Measurements from ENCODE around the gene RBL2. TPM values are rescaled to one million over a fixed set of nuclear protein-coding genes. Genes with fewer than 3 reads are reported as not detected.

Gene RBL2
- total and polyA plus RNA-seq, 11 donors = 16.7 to 50.1 (median 36.6) TPM

DNA sequence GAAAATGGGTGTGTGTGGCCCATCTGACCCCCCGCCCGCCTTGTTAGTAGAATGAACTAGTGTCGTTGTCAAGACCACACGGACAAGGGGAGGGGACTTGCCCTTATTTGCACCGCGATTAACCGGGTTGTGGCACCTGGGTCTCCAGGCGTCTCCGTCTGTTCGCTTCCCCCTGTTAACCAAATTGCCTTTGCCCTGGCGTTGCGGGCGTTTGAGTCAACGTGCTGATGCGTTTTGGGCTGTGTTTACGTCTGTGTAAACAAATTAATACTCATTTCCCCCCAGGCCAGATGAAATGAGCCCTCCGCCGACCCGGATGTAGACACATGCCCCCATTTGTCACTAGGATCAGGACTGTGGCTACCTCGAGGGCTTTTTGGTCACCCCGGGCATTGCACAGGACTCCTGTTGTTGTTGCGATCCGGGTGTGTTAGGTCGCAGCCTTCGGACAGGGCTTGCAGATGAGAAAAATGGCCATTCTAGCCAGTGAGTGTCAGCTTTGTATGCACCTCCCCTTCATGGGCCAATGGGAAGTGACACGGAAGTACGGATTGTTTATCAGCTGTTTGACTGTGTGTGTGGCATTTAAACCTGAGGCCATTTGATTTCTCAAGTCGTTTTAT lies 906 bp downstream of the RBL2 start:
- Histone ChIP-seq H3K36me3 (peaks cover 0 to 11% (median 3%) of the 10 kb centered on the region in 9 donors), H3K4me3 (peak overlapping the region; percentile 76 to 100 (median 94)), H3K27me3 (no peaks in the 10 kb centered on the region), H3K27ac (peak overlapping the region; percentile 84 to 98 (median 95)), H3K9me3 (no peaks in the 10 kb centered on the region), H3K4me1 (peaks cover 0 to 26% (median 14%) of the 10 kb centered on the region in 12 donors)
- TF ChIP-seq POLR2A (IDR thresholded peaks at IDR 0.05) = peak in 1 of 2 donors; percentile 59
- TF ChIP-seq, protein P1, sequence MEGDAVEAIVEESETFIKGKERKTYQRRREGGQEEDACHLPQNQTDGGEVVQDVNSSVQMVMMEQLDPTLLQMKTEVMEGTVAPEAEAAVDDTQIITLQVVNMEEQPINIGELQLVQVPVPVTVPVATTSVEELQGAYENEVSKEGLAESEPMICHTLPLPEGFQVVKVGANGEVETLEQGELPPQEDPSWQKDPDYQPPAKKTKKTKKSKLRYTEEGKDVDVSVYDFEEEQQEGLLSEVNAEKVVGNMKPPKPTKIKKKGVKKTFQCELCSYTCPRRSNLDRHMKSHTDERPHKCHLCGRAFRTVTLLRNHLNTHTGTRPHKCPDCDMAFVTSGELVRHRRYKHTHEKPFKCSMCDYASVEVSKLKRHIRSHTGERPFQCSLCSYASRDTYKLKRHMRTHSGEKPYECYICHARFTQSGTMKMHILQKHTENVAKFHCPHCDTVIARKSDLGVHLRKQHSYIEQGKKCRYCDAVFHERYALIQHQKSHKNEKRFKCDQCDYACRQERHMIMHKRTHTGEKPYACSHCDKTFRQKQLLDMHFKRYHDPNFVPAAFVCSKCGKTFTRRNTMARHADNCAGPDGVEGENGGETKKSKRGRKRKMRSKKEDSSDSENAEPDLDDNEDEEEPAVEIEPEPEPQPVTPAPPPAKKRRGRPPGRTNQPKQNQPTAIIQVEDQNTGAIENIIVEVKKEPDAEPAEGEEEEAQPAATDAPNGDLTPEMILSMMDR (IDR thresholded peaks at IDR 0.05) = no peak
- intact Hi-C loops (cut with DNase I) = loop anchor here (1.0 to 10.0 kb wide), 8 partner anchors 49 to 1490 kb away; partner anchors contain the start of genes AKTIP (in 6 of the 10), FTO (in 1 of the 10) and RPGRIP1L (in 1 of the 10)
- WGBS, 4 donors = 0 to 2% (median 0%) methylated on average over 24 to 28 of the region's 28 CpGs
- ATAC-seq (peak; percentile 91 to 96 (median 92)), DNase-seq (peak; percentile 66 to 78 (median 70))

DNA sequence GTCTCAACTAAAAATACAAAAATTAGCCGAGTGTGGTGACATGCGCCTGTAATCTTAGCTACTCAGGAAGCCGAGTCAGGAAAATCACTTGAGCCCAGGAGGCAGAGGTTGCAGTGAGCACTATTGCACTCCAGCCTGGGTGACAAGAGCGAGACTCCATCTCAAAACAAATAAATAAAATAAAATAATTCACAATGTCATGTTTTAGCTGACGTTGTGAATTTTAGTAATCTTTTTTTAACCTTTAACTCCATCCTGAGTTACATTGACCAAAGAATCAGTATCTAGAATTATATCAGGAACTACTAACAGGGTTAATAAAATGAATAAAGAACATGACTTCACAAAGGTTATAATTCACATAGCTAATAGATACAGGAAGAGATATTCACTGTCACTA lies 5.9 kb downstream of the RBL2 start:
- ATAC-seq (no peak), DNase-seq (no peak)
- Histone ChIP-seq H3K27ac (no peak overlapping the region), H3K36me3 (peaks cover 0 to 59% (median 53%) of the 10 kb centered on the region in 9 donors), H3K9me3 (no peaks in the 10 kb centered on the region), H3K4me1 (peaks cover 0 to 23% (median 13%) of the 10 kb centered on the region in 12 donors), H3K27me3 (no peaks in the 10 kb centered on the region), H3K4me3 (no peak overlapping the region)
- WGBS, 4 donors = 75 to 90% (median 84%) methylated on average over 5 of the region's 5 CpGs
- intact Hi-C loops (cut with DNase I) = no loop called here
- TF ChIP-seq POLR2A (IDR thresholded peaks at IDR 0.05) = no peak
- TF ChIP-seq, protein P1 (IDR thresholded peaks at IDR 0.05) = no peak

DNA sequence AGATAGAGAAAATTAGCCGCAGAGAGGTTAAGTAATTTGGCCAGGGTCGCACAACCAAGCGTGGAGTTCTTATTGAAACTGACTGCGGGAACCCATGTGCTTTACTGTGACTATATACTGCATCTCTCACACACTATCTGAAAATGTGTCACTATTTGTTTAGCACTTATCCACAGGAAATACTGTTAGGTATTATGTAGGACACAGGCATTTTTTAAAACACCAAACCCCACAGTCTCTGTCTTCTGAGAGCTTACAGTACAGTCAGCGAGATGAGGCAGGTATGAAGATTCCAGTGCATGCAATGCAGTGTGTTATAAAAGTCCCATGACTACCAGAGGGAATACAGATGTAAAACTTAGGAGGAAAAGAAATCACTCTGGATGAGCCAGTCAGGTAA lies 11.3 kb downstream of the RBL2 start:
- Histone ChIP-seq H3K4me1 (no peaks in the 10 kb centered on the region), H3K27ac (peak overlapping the region in 1 of 12 donors; percentile 17), H3K9me3 (no peaks in the 10 kb centered on the region), H3K36me3 (peaks cover 0 to 99% (median 92%) of the 10 kb centered on the region in 9 donors), H3K4me3 (no peak overlapping the region), H3K27me3 (no peaks in the 10 kb centered on the region)
- ATAC-seq (no peak), DNase-seq (no peak)
- TF ChIP-seq, protein P1 (IDR thresholded peaks at IDR 0.05) = no peak
- no peak for TF ChIP-seq POLR2A (IDR thresholded peaks at IDR 0.05)
- intact Hi-C loops (cut with DNase I) = no loop called here
- 93 to 98% (median 96%) methylated on average over 5 of the region's 5 CpGs for WGBS, 4 donors

DNA sequence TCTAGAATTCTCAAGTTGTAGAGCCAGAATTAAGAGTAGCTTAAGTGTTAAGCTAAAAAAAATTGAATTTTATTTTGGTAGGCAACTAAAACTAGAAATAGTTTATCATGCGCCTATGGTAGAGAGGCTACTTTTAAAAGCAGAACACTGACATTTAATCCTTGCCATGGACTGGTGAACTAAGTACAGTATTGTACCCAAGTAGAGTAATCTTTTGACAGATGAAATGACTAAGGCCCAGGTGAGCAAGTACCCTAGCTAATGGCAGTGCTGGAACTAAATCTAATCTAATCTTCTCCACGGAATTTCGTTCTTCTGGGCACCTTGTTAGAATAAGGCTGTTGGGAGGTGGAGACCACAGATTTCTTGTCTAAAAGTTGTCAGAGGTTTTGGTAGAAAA lies 11.8 kb downstream of the RBL2 start:
- ATAC-seq = no peak
- 68 to 85% (median 82%) methylated on average over 3 of the region's 3 CpGs for WGBS, 4 donors
- peak overlapping the region in 1 of 12 donors; percentile 17 for H3K27ac ChIP-seq
- peaks cover 0 to 98% (median 88%) of the 10 kb centered on the region in 9 donors for H3K36me3 ChIP-seq
- no peak for TF ChIP-seq POLR2A (IDR thresholded peaks at IDR 0.05)
- TF ChIP-seq, protein P1 (IDR thresholded peaks at IDR 0.05) = no peak
- no peaks in the 10 kb centered on the region for H3K27me3 ChIP-seq
- H3K4me1 ChIP-seq = no peaks in the 10 kb centered on the region
- no peaks in the 10 kb centered on the region for H3K9me3 ChIP-seq
- H3K4me3 ChIP-seq = no peak overlapping the region
- intact Hi-C loops (cut with DNase I) = no loop called here
- no peak for DNase-seq
